Stomach (tissue), 9 donors: ENCODE data around the gene TPST2. TPM values are rescaled to one million over a fixed set of nuclear protein-coding genes. Genes with fewer than 3 reads are reported as not detected.

Experiments
- DNase-seq, 2 donors: peaks; one replicate each; pipeline versions ENCODE4 v3.0.0 to v3.0.0-alpha.2; 2013 to 2019
- H3K27ac ChIP-seq, 5 donors: fragments of 200-600 bp in 4 of 5; sonication (generic) in 4 of 5; one replicate each; pipeline ENCODE4 v1.5.1; 2013 to 2019; ENCODE audit warnings: mild to moderate bottlenecking in 1 of 5, moderate library complexity in 1 of 5
- H3K27me3 ChIP-seq, 3 donors: fragments of 200-600 bp; sonication (generic); one replicate each; pipeline ENCODE4 v1.5.1; 2017 to 2019; ENCODE audit warnings: mixed run types in 1 of 3
- H3K36me3 ChIP-seq, 4 donors: fragments of 200-600 bp; sonication (generic); 1 replicate in 3 of 4; 2 replicates in 1 of 4; pipeline ENCODE4 v1.5.1; 2016 to 2019
- H3K4me1 ChIP-seq, 4 donors: fragments of 200-600 bp; sonication (generic); one replicate each; pipeline ENCODE4 v1.5.1; 2016 to 2019
- H3K4me3 ChIP-seq, 4 donors: fragments of 200-600 bp; sonication (generic) in 3 of 4; one replicate each; pipeline ENCODE4 v1.5.1; 2016 to 2019; ENCODE audit warnings: mild to moderate bottlenecking in 1 of 4
- H3K9me3 ChIP-seq, 4 donors: fragments of 200-600 bp; sonication (generic); one replicate each; pipeline ENCODE4 v1.5.1; 2016 to 2019
- EP300 ChIP-seq: sonication (generic); formaldehyde crosslinking; IDR thresholded peaks from one replicate; pipeline ENCODE4 v1.6.1; 2017; ENCODE audit warnings: antibody characterized with exemption
- POLR2A ChIP-seq, 4 donors: fragments of 450-650 bp; IDR thresholded peaks; one replicate each; pipeline ENCODE4 v1.6.1; 2016; ENCODE audit warnings: antibody characterized with exemption in 4 of 4, control low read depth in 2 of 4, mild to moderate bottlenecking in 1 of 4, moderate library complexity in 1 of 4
- POLR2AphosphoS5 ChIP-seq, 3 donors: sonication (generic); formaldehyde crosslinking; IDR thresholded peaks; one replicate each; pipeline ENCODE4 v1.6.1; 2016; ENCODE audit warnings: antibody characterized with exemption in 3 of 3
- WGBS, 5 donors: extraction: QIAGEN DNeasy Blood & Tissue Kit in 3 of 5; methylation state at CpG; one replicate each; pipeline versions ENCODE4 v1.1.5 to v1.1.7; 2013 to 2018; 5-methylcytosine and 5-hydroxymethylcytosine counted together
- intact Hi-C: fragments of 100-400 bp; cut with DNase I; formaldehyde crosslinking; loops from one replicate; pipeline ENCODE4 v1.15.1; 2023; ENCODE audit warnings: low total_unique reads
- polyA plus RNA-seq, 3 donors: library from polyadenylated mRNA; stranded (reverse); fragments of 200-250 nt; gene quantifications; one replicate each; pipeline ENCODE4 v1.2.3, GENCODE V29; 2013
- total RNA-seq, 5 donors: library from RNA; depleted of rRNA; stranded (reverse); fragments of >200 nt; gene quantifications; one replicate each; pipeline versions ENCODE4 v1.1.0 to v1.2.3, GENCODE V29; 2014 to 2016
- TF ChIP-seq, protein P1 (sequence below), 7 experiments: fragments of 450-650 bp in 4 of 7; fragments of 200-600 bp in 3 of 7; sonication (generic) in 3 of 7; IDR thresholded peaks; one replicate each; pipeline ENCODE4 v1.5.1; 2016 to 2019; ENCODE audit warnings: antibody characterized with exemption in 7 of 7, control low read depth in 2 of 7, mild to moderate bottlenecking in 1 of 7
- donor health status: healthy with polysubstance abuse.
- donor health status: Bipolar disorder and iron deficiency.
- donor health status: healthy.

The TPST2 gene
- total and polyA plus RNA-seq, 8 donors, result 5.3 to 88.3 (median 10.4) TPM

DNA sequence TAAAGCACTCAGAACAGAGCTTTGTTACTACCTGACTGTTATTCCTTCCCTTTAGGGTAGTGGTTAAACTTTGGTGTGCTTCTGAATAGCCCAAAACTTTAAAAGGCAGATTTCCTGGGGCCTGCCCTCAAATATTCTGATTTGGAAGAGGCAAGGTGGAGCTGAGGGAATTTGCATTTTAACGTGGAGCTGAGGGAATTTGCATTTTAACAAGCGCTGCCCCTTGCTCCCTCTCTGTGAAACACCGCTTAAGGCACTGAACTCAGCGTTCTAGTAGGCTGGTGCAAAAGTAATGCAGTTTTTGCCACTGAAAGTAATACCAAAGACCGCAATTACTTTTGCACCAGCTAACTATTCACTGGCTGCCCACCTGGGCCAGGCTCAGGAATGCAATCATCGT, 35.0 kb downstream of the TPST2 start:
- H3K9me3 ChIP-seq, result no peaks in the 10 kb centered on the region
- TF ChIP-seq POLR2A (IDR thresholded peaks at IDR 0.05) (no peak), POLR2AphosphoS5 (IDR thresholded peaks at IDR 0.05) (no peak), EP300 (no peak)
- TF ChIP-seq, protein P1, sequence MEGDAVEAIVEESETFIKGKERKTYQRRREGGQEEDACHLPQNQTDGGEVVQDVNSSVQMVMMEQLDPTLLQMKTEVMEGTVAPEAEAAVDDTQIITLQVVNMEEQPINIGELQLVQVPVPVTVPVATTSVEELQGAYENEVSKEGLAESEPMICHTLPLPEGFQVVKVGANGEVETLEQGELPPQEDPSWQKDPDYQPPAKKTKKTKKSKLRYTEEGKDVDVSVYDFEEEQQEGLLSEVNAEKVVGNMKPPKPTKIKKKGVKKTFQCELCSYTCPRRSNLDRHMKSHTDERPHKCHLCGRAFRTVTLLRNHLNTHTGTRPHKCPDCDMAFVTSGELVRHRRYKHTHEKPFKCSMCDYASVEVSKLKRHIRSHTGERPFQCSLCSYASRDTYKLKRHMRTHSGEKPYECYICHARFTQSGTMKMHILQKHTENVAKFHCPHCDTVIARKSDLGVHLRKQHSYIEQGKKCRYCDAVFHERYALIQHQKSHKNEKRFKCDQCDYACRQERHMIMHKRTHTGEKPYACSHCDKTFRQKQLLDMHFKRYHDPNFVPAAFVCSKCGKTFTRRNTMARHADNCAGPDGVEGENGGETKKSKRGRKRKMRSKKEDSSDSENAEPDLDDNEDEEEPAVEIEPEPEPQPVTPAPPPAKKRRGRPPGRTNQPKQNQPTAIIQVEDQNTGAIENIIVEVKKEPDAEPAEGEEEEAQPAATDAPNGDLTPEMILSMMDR (IDR thresholded peaks at IDR 0.05), result no peak
- H3K36me3 ChIP-seq, result no peaks in the 10 kb centered on the region
- H3K4me1 ChIP-seq, result peaks cover 0 to 9% (median 0%) of the 10 kb centered on the region in 4 donors
- H3K4me3 ChIP-seq, result no peak overlapping the region
- 79 to 85% (median 81%) methylated on average over 6 of the region's 6 CpGs for WGBS, 5 donors
- intact Hi-C loops, result no loop called here
- no peaks in the 10 kb centered on the region for H3K27me3 ChIP-seq
- H3K27ac ChIP-seq, result no peak overlapping the region
- DNase-seq, result no peak

GRCh38 chr22:26553056-26553752, 36.7 kb downstream of the TPST2 start:
- H3K27me3 ChIP-seq, result no peaks in the 10 kb centered on the region
- no peaks in the 10 kb centered on the region for H3K9me3 ChIP-seq
- no peak overlapping the region for H3K4me3 ChIP-seq
- no peak for DNase-seq
- peaks cover 0 to 4% (median 0%) of the 10 kb centered on the region in 4 donors for H3K4me1 ChIP-seq
- no peaks in the 10 kb centered on the region for H3K36me3 ChIP-seq
- H3K27ac ChIP-seq, result no peak overlapping the region
- WGBS, 5 donors, result 52 to 65% (median 57%) methylated on average over 7 of the region's 7 CpGs
- no peak for TF ChIP-seq POLR2AphosphoS5 (IDR thresholded peaks at IDR 0.05)
- TF ChIP-seq, protein P1 (IDR thresholded peaks at IDR 0.05), result no peak
- no peak for TF ChIP-seq EP300
- TF ChIP-seq POLR2A (IDR thresholded peaks at IDR 0.05), result no peak
- intact Hi-C loops, result no loop called here

- Histone ChIP-seq H3K4me1 (peaks cover 0 to 4% (median 0%) of the 10 kb centered on the region in 4 donors), H3K36me3 (no peaks in the 10 kb centered on the region), H3K4me3 (no peak overlapping the region), H3K27ac (no peak overlapping the region), H3K9me3 (no peaks in the 10 kb centered on the region), H3K27me3 (no peaks in the 10 kb centered on the region)
- DNase-seq, result no peak
- TF ChIP-seq EP300, result no peak
- TF ChIP-seq, protein P1 (IDR thresholded peaks at IDR 0.05), result no peak
- TF ChIP-seq POLR2AphosphoS5 (IDR thresholded peaks at IDR 0.05), result no peak
- TF ChIP-seq POLR2A (IDR thresholded peaks at IDR 0.05), result no peak
- intact Hi-C loops, result no loop called here
- WGBS, 5 donors, result 59 to 86% (median 80%) methylated on average over 9 to 10 of the region's 10 CpGs
These were observed 37.5 kb downstream of the TPST2 start for GRCh38 chr22:26552466-26552865.

GRCh38 chr22:26551568-26551967, 38.4 kb downstream of the TPST2 start:
- Histone ChIP-seq H3K36me3 (no peaks in the 10 kb centered on the region), H3K27me3 (no peaks in the 10 kb centered on the region), H3K27ac (no peak overlapping the region), H3K4me3 (no peak overlapping the region), H3K9me3 (no peaks in the 10 kb centered on the region), H3K4me1 (peaks cover 0 to 13% (median 0%) of the 10 kb centered on the region in 4 donors)
- TF ChIP-seq EP300, result no peak
- no peak for TF ChIP-seq POLR2AphosphoS5 (IDR thresholded peaks at IDR 0.05)
- no peak for TF ChIP-seq POLR2A (IDR thresholded peaks at IDR 0.05)
- TF ChIP-seq, protein P1 (IDR thresholded peaks at IDR 0.05), result no peak
- no peak for DNase-seq
- intact Hi-C loops, result no loop called here
- 87 to 100% (median 91%) methylated on average over 2 of the region's 2 CpGs for WGBS, 5 donors
